GM19025 (cell line): ENCODE results near the gene MCRIP2.
"Not testable (repeated sequence)": the region's sequence is repeated elsewhere in the genome, so short reads cannot be mapped to it uniquely, and the experiment has no call there.

Source experiments
- ATAC-seq: cut with Tn5 transposase; IDR thresholded peaks from one replicate; pipeline ENCODE4 v1.9.1; 2021; ENCODE audit warnings: mild to moderate bottlenecking, low read depth, moderate library complexity; ENCODE audit not compliant: unreplicated experiment

Gene MCRIP2

DNA sequence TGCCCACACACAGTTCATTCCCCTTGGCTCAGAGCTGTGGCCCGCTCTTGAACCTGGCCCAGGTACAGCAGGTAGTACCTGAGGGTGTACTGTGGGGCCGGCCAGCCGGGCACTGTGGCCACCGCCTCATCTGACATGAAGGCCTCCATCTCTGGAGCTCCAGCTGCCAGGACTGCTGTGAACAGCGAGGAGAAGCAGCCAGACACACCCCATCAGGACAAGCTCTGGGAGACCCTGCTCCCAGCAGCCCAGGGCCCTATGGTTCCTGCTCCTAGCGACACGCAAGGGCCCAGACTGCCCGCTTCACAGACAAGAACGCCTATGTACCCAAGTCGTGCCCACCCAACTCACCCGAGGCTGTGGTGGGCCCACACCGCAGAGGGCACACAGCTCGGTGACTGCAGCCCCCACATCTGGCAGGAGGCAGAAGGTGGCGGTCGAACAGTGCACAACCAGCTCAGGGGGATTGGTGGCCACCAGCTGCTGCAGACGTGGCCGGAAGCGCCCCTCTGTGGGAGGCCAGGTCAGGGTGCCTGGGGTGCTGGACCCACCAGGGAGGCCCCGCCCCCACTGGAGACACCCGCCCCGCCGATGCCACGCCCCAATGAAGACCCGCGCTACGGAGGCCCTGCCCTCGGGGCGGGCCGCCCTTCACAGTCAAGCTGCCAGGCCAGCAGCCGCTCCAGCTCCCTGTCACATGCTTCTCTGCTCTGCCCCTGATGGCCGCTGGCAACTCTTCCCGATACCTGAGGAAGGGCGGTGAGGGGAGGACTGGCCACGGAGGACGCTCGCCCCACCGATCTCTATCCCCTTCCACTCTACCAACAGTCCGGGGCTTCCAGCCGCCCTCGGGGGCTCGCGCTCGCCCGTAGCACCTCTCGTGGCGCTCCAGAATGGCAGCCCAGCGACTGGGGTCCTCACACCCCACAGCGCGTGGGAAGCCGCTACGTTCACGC, 37.5 kb downstream of the MCRIP2 start:
- ATAC-seq = no peak

- peak; percentile 50 for ATAC-seq
Observed at GRCh38 chr16:679814-680624, 38.4 kb downstream of the MCRIP2 start, which contains the start of gene STUB1. STUB1 (plus strand) TSS chr16:680410; CDS start chr16:680526, 116 bp downstream.

GRCh38 chr16:680625-680945, 39.0 kb downstream of the MCRIP2 start:
- ATAC-seq = no peak

DNA sequence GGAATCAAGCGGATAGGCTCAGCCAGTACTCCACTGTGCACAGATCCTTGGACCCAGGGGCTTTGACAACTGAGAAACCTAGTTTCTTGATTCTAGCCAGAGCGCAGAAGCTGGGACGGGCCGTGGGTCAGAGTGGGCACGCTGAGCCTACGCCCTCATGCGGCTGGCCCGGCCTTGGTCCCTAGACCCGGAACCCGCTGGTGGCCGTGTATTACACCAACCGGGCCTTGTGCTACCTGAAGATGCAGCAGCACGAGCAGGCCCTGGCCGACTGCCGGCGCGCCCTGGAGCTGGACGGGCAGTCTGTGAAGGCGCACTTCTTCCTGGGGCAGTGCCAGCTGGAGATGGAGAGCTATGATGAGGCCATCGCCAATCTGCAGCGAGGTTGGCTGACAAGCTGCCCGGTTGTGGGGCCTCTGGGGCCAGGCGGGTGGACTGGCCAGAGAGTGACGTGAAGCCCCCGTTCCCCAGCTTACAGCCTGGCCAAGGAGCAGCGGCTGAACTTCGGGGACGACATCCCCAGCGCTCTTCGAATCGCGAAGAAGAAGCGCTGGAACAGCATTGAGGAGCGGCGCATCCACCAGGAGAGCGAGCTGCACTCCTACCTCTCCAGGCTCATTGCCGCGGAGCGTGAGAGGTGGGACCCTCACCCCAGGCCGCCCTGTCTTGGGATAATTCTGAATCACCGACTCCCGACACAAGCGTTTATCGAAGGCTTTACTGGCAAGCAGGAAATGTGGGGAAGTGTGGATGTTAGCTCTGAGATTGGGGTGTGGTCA, 39.5 kb downstream of the MCRIP2 start:
- no peak for ATAC-seq

- ATAC-seq = no peak
Observed at GRCh38 chr16:681746-682427, 40.3 kb downstream of the MCRIP2 start.

DNA sequence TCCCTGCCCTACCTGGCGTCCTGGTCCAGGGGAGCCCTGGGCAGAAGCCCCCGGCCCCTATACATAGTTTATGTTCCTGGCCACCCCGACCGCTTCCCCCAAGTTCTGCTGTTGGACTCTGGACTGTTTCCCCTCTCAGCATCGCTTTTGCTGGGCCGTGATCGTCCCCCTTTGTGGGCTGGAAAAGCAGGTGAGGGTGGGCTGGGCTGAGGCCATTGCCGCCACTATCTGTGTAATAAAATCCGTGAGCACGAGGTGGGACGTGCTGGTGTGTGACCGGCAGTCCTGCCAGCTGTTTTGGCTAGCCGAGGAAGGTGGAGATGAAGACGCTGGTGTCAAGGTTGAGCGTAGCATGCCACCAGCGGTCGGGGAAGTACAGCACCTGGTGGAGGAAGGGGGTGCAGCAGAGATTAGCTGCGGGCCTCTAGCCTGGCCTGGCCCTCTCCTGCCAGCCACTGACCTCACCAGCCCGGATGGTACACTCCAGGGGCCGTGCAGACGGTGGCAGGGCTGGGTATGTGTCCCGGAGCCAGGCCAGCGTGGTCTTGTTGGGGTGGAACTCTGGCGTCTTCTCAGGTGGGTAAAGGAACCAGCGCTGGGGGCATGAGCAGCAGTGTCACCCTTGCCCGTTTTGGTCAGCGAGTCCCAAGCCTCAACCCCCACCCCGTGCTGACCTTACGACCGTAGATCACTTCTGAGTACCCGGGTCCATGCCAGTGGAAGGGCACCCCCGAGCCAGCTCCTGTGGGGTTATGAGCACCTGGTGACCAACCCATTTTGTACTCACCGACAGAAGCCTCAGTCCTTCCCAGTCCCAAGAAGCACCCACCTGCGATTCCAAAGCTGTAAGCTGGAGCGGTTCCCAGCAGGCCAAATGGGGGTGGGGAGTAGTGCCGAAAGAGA, 41.1 kb downstream of the MCRIP2 start:
- ATAC-seq = no peak

GRCh38 chr16:683396-684070, 41.9 kb downstream of the MCRIP2 start:
- no peak for ATAC-seq

- ATAC-seq = peak; percentile 70
Observed at GRCh38 chr16:684071-684794, 42.6 kb downstream of the MCRIP2 start, which contains the start of gene JMJD8. JMJD8 (minus strand) TSS chr16:684334; CDS start chr16:684319, 15 bp downstream.

DNA sequence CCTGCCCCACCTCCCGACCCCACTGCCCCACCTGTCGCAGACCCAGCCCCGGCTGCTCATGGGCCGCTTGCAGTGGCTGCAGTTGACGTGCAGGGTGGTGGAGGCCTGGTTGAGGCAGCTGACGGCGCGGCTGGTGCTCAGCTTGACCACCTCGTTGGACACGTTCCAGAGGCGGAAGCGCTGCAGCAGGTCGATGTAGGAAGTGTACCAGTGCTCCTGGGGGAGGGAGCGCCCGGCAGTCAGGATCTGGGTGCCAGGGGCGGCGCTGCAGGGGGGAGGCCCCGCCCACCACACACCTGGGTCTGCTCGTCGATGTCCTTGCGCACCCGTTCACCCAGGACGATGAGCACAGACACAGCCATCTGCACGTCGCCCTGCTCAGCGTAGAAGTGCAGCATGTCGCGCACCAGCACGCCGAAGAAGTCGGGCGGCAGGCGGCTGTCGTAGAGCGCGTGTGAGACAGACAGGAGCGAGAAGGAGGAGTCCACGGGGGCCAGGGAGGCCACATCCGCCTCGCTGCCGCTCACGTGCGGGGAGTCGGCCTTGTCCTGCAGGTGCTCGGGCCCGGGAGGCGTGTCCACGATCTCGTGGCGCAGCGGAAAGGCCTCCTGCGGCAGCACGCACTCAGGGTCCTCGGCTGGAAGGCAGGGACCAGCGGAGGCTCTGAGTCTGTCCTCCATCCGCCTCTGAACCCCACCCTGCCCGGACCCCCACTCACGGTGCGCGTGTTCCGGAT, 43.5 kb downstream of the MCRIP2 start:
- ATAC-seq = no peak

DNA sequence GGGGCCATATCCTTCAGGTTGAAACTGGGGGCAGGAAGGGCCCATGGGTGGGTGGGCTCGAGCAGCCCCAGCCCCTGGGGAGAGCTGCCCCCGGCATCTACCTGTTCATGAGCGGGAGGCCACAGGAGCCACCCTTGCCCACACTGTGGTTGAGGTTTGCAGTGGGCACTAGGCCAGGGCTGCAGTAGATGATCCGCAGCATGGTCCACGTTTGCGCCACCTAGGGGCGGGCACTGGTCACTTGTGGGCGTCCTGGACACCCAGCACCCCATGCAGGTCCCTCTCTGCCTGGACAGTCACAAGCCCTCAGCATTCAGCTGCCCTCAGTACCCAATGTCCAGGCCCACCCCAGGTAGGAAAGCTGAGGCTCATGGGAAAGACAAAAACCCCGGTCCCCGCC, 44.3 kb downstream of the MCRIP2 start:
- ATAC-seq = no peak

- no peak for ATAC-seq
Observed at GRCh38 chr16:686459-687260, 45.0 kb downstream of the MCRIP2 start.

DNA sequence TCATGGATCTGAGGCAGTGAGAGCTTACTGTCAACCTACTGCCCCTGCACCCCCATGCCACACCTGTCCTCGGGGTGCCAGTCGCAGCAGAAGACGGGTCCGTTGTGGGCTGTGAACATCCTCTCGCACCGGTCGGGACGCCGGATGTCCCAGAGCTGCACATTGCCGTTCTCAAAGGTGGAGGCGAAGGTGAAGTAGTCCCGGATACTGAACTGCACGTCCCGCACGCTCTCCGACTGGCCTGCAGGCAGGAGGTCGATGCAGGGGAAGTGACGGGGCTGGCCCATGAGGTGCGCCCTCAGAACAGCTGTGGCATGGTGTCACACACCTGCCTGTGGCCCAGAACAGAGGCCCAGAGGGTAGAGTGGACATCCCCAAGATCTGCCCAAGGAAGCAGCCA, 45.9 kb downstream of the MCRIP2 start:
- no peak for ATAC-seq

- no peak for ATAC-seq
Observed at GRCh38 chr16:689175-689897, 47.7 kb downstream of the MCRIP2 start.

- ATAC-seq = not testable (repeated sequence)
Observed at GRCh38 chr16:691242-691641, 49.6 kb downstream of the MCRIP2 start.

GRCh38 chr16:692356-693108, 50.9 kb downstream of the MCRIP2 start:
- ATAC-seq = no peak
